H1 (cell line): ENCODE results near the gene RIN3.

ENCODE experiments used
- EZH2 ChIP-seq: fragments of 200-600 bp; sonication (generic); IDR thresholded peaks from 2 replicates; pipeline ENCODE4 v1.7.1; 2012; ENCODE audit warnings: low read depth, mild to moderate bottlenecking, moderate library complexity, low read length, inconsistent platforms; ENCODE audit not compliant: severe bottlenecking
- NANOG ChIP-seq: IDR thresholded peaks from 2 replicates; pipeline ENCODE4 v1.6.1; 2011; ENCODE audit warnings: low read length, low read depth, mild to moderate bottlenecking, inconsistent platforms; ENCODE audit not compliant: insufficient read depth, poor library complexity, severe bottlenecking
- POLR2A ChIP-seq, 2 experiments: IDR thresholded peaks; 1 replicate in 1 of 2; 2 replicates in 1 of 2; pipeline ENCODE4 v1.6.1; 2011; ENCODE audit warnings: low read depth in 2 of 2, low read length in 2 of 2, mild to moderate bottlenecking in 2 of 2; ENCODE audit errors: control extremely low read depth in 1 of 2
- POLR2AphosphoS5 ChIP-seq: IDR thresholded peaks from 2 replicates; pipeline ENCODE4 v1.6.1; 2011; ENCODE audit warnings: low read depth, low read length
- SRF ChIP-seq: IDR thresholded peaks from 2 replicates; pipeline ENCODE4 v1.6.1; 2011; ENCODE audit warnings: mild to moderate bottlenecking, low read depth, low read length, moderate library complexity
- YY1 ChIP-seq: IDR thresholded peaks from 2 replicates; pipeline ENCODE4 v1.6.1; 2011; ENCODE audit warnings: low read depth, mild to moderate bottlenecking, low read length
- TF ChIP-seq, protein P1 (sequence below), 3 experiments: IDR thresholded peaks; 1 replicate in 2 of 3; 2 replicates in 1 of 3; pipeline versions ENCODE4 v1.5.1 to v1.6.1; 2011; ENCODE audit warnings: low read length in 3 of 3, mild to moderate bottlenecking in 3 of 3, inconsistent platforms in 2 of 3, low read depth in 1 of 3, moderate library complexity in 1 of 3; ENCODE audit not compliant: insufficient read depth in 1 of 3; ENCODE audit errors: control extremely low read depth in 1 of 3
- TF ChIP-seq, protein P2 (sequence below): IDR thresholded peaks from 2 replicates; pipeline ENCODE4 v1.6.1; 2012; ENCODE audit warnings: inconsistent platforms

DNA sequence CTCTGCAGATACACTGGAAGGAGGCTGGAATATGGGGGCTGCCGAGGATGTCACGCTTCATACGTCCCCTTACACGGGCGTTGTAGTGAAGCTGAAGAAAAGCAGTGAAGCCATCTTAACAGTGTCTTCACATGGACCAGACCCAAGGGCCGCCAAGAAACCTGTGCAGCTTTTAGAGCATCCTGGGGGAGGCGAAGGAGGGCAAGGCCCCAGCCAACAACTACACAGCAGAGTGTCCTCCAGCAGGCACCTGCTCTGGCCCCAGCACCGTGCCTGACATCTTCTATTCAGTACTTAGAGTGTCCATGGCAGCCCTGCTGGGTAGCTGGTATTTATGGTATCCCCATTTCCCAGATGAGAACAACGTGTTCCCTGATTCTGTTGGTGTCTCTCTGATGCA is 48.9 kb upstream of the RIN3 start:
- TF ChIP-seq YY1 (no peak), POLR2A (IDR thresholded peaks at IDR 0.05; ENCODE audit: control extremely low read depth in 1 of 2, low read depth in 2 of 2, low read length in 2 of 2) (no peak), EZH2 (no peak), SRF (no peak), POLR2AphosphoS5 (no peak), NANOG (no peak)
- TF ChIP-seq, protein P1, sequence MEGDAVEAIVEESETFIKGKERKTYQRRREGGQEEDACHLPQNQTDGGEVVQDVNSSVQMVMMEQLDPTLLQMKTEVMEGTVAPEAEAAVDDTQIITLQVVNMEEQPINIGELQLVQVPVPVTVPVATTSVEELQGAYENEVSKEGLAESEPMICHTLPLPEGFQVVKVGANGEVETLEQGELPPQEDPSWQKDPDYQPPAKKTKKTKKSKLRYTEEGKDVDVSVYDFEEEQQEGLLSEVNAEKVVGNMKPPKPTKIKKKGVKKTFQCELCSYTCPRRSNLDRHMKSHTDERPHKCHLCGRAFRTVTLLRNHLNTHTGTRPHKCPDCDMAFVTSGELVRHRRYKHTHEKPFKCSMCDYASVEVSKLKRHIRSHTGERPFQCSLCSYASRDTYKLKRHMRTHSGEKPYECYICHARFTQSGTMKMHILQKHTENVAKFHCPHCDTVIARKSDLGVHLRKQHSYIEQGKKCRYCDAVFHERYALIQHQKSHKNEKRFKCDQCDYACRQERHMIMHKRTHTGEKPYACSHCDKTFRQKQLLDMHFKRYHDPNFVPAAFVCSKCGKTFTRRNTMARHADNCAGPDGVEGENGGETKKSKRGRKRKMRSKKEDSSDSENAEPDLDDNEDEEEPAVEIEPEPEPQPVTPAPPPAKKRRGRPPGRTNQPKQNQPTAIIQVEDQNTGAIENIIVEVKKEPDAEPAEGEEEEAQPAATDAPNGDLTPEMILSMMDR (IDR thresholded peaks at IDR 0.05; ENCODE audit: control extremely low read depth in 1 of 3, insufficient read depth in 1 of 3, low read depth in 1 of 3, low read length in 3 of 3) = no peak
- TF ChIP-seq, protein P2, sequence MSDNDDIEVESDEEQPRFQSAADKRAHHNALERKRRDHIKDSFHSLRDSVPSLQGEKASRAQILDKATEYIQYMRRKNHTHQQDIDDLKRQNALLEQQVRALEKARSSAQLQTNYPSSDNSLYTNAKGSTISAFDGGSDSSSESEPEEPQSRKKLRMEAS = no peak
